GM23248 (cell line): ENCODE data around the gene CNN2. TPM values are rescaled to one million over a fixed set of nuclear protein-coding genes. Genes with fewer than 3 reads are reported as not detected.

Source experiments
- DNase-seq: peaks from one replicate; pipeline ENCODE4 v3.0.0-alpha.2; 2015
- H2AFZ ChIP-seq: fragments of 200-600 bp; sonication (generic); 2 replicates; pipeline ENCODE4 v1.6.1; 2016; ENCODE audit warnings: antibody characterized with exemption
- H3F3A ChIP-seq: fragments of 200-600 bp; sonication (generic); 2 replicates; pipeline ENCODE4 v1.6.1; 2016; ENCODE audit warnings: mild to moderate bottlenecking, antibody characterized with exemption, mixed run types; ENCODE audit not compliant: insufficient read depth
- H3K27ac ChIP-seq: fragments of 200-600 bp; sonication (generic); 2 replicates; pipeline ENCODE4 v1.5.1; 2016; ENCODE audit warnings: mild to moderate bottlenecking
- H3K27me3 ChIP-seq: fragments of 200-600 bp; sonication (generic); replicated peaks from 2 replicates; pipeline ENCODE4 v1.6.1; 2016; ENCODE audit warnings: mild to moderate bottlenecking; ENCODE audit not compliant: insufficient read depth
- H3K36me3 ChIP-seq: fragments of 200-600 bp; sonication (generic); 2 replicates; pipeline ENCODE4 v1.6.1; 2016; ENCODE audit warnings: low read depth, mild to moderate bottlenecking
- H3K4me1 ChIP-seq: fragments of 200-600 bp; sonication (generic); 2 replicates; pipeline ENCODE4 v1.6.1; 2016; ENCODE audit warnings: mild to moderate bottlenecking; ENCODE audit not compliant: insufficient read depth
- H3K4me2 ChIP-seq: fragments of 200-600 bp; sonication (generic); one replicate; pipeline ENCODE4 v1.6.1; 2016; ENCODE audit warnings: mild to moderate bottlenecking; ENCODE audit not compliant: unreplicated experiment
- H3K4me3 ChIP-seq: fragments of 200-600 bp; sonication (generic); 2 replicates; pipeline ENCODE4 v1.5.1; 2016; ENCODE audit warnings: mild to moderate bottlenecking
- H3K79me2 ChIP-seq: fragments of 200-600 bp; sonication (generic); 2 replicates; pipeline ENCODE4 v1.6.1; 2016; ENCODE audit warnings: mild to moderate bottlenecking; ENCODE audit not compliant: insufficient read depth
- H3K9ac ChIP-seq: fragments of 200-600 bp; sonication (generic); 2 replicates; pipeline ENCODE4 v1.6.1; 2016; ENCODE audit warnings: mild to moderate bottlenecking
- H3K9me2 ChIP-seq: fragments of 200-600 bp; sonication (generic); 2 replicates; pipeline ENCODE4 v1.6.1; 2016; ENCODE audit warnings: mixed run types, mild to moderate bottlenecking, moderate library complexity; ENCODE audit not compliant: insufficient read depth
- H3K9me3 ChIP-seq: fragments of 200-600 bp; sonication (generic); one replicate; pipeline ENCODE4 v1.6.1; 2017; ENCODE audit warnings: low read depth
- H4K20me1 ChIP-seq: fragments of 200-600 bp; sonication (generic); 2 replicates; pipeline ENCODE4 v1.6.0; 2016; ENCODE audit not compliant: insufficient read depth
- EZH2 ChIP-seq: fragments of 200-600 bp; sonication (generic); IDR thresholded peaks from 2 replicates; pipeline ENCODE4 v1.6.1; 2018; ENCODE audit warnings: antibody characterized with exemption, mild to moderate bottlenecking; ENCODE audit not compliant: insufficient read depth, poor library complexity, severe bottlenecking
- EZH2phosphoT487 ChIP-seq: fragments of 200-600 bp; sonication (generic); IDR thresholded peaks from 2 replicates; pipeline ENCODE4 v1.6.1; 2018; ENCODE audit warnings: antibody characterized with exemption, moderate library complexity, mild to moderate bottlenecking, low read depth; ENCODE audit not compliant: insufficient read depth
- WGBS, 2 experiments: methylation state at CpG; one replicate each; pipeline ENCODE4 v1.1.6; 2015 to 2017; ENCODE audit warnings: low lambda C conversion rate in 2 of 2, low coverage in 1 of 2; ENCODE audit errors: missing lambda C conversion rate in 2 of 2; 5-methylcytosine and 5-hydroxymethylcytosine counted together
- in situ Hi-C: fragments of 300-500 bp; cut with MboI; formaldehyde crosslinking; loops from 2 replicates; pipeline ENCODE4 v1.15.0; 2020
- polyA plus RNA-seq: library from polyadenylated mRNA; unstranded; fragments of >200 nt; fragmentation: Nextera tagmentation; extraction: Ambion mirVana; gene quantifications from 2 replicates; pipeline ENCODE4 v1.2.1, GENCODE V29; 2016
- total RNA-seq: library from RNA; depleted of rRNA; stranded (reverse); fragments of >200 nt; shearing (Covaris generic); gene quantifications from 2 replicates; pipeline ENCODE4 v1.2.3, GENCODE V29; 2014

CNN2 gene
- total and polyA plus RNA-seq, 2 experiments from 2014 or later = 244 to 400 TPM

- Histone ChIP-seq H3K4me2 (no peak overlapping the region), H3K9me2 (no peaks in the 10 kb centered on the region), H3K79me2 (no peaks in the 10 kb centered on the region), H3K9ac (no peak overlapping the region), H3K4me1 (no peaks in the 10 kb centered on the region), H3F3A (no peaks in the 10 kb centered on the region), H4K20me1 (no peaks in the 10 kb centered on the region), H3K27ac (no peak overlapping the region), H3K27me3 (no peaks in the 10 kb centered on the region), H3K4me3 (no peak overlapping the region), H2AFZ (no peak overlapping the region), H3K36me3 (no peaks in the 10 kb centered on the region), H3K9me3 (no peaks in the 10 kb centered on the region)
- no peak for DNase-seq
- TF ChIP-seq EZH2phosphoT487 (no peak), EZH2 (no peak)
- in situ Hi-C loops = no loop called here
- 65 to 79% methylated on average over 4 to 17 of the region's 17 CpGs for WGBS, 2 experiments
Observed at GRCh38 chr19:1049106-1049505, 22.7 kb downstream of the CNN2 start.

GRCh38 chr19:1049800-1050199 lies 23.4 kb downstream of the CNN2 start:
- Histone ChIP-seq H3K27me3 (no peaks in the 10 kb centered on the region), H3K4me2 (no peak overlapping the region), H3K4me1 (no peaks in the 10 kb centered on the region), H3F3A (no peaks in the 10 kb centered on the region), H3K27ac (no peak overlapping the region), H3K36me3 (no peaks in the 10 kb centered on the region), H2AFZ (no peak overlapping the region), H4K20me1 (no peaks in the 10 kb centered on the region), H3K9me3 (no peaks in the 10 kb centered on the region), H3K79me2 (no peaks in the 10 kb centered on the region), H3K4me3 (no peak overlapping the region), H3K9me2 (no peaks in the 10 kb centered on the region), H3K9ac (no peak overlapping the region)
- no peak for TF ChIP-seq EZH2phosphoT487
- TF ChIP-seq EZH2 = no peak
- 39 to 50% methylated on average over 6 to 11 of the region's 11 CpGs for WGBS, 2 experiments
- in situ Hi-C loops = no loop called here
- DNase-seq = no peak

GRCh38 chr19:1050989-1051788 lies 24.8 kb downstream of the CNN2 start:
- in situ Hi-C loops = no loop called here
- Histone ChIP-seq H3K79me2 (no peaks in the 10 kb centered on the region), H3K4me3 (no peak overlapping the region), H2AFZ (no peak overlapping the region), H3K27me3 (no peaks in the 10 kb centered on the region), H3K4me2 (no peak overlapping the region), H4K20me1 (no peaks in the 10 kb centered on the region), H3K36me3 (no peaks in the 10 kb centered on the region), H3K4me1 (no peaks in the 10 kb centered on the region), H3F3A (no peaks in the 10 kb centered on the region), H3K27ac (no peak overlapping the region), H3K9me3 (no peaks in the 10 kb centered on the region), H3K9ac (no peak overlapping the region), H3K9me2 (no peaks in the 10 kb centered on the region)
- WGBS, 2 experiments = 76 to 77% methylated on average over 30 to 31 of the region's 31 CpGs
- TF ChIP-seq EZH2phosphoT487 = no peak
- TF ChIP-seq EZH2 = no peak
- DNase-seq = no peak

GRCh38 chr19:1051791-1052190 lies 25.4 kb downstream of the CNN2 start:
- H2AFZ ChIP-seq = no peak overlapping the region
- TF ChIP-seq EZH2 = no peak
- no peak for TF ChIP-seq EZH2phosphoT487
- H3K27ac ChIP-seq = no peak overlapping the region
- no peaks in the 10 kb centered on the region for H3K27me3 ChIP-seq
- 76 to 79% methylated on average over 17 of the region's 17 CpGs for WGBS, 2 experiments
- no peak overlapping the region for H3K4me2 ChIP-seq
- no peak for DNase-seq
- no peak overlapping the region for H3K9ac ChIP-seq
- H3K4me1 ChIP-seq = no peaks in the 10 kb centered on the region
- no peaks in the 10 kb centered on the region for H3F3A ChIP-seq
- H3K9me2 ChIP-seq = no peaks in the 10 kb centered on the region
- in situ Hi-C loops = no loop called here
- H3K4me3 ChIP-seq = no peak overlapping the region
- H4K20me1 ChIP-seq = no peaks in the 10 kb centered on the region
- H3K79me2 ChIP-seq = no peaks in the 10 kb centered on the region
- H3K9me3 ChIP-seq = no peaks in the 10 kb centered on the region
- H3K36me3 ChIP-seq = no peaks in the 10 kb centered on the region
